AG10803 (cell line): ENCODE data around the gene TXNDC2.

Source experiments
- DNase-seq: peaks from one replicate; pipeline ENCODE4 v3.0.0; 2010; ENCODE audit warnings: low read depth
- H3K4me3 ChIP-seq: 2 replicates; pipeline ENCODE4 v1.5.1; 2011; ENCODE audit warnings: mild to moderate bottlenecking, low read length, control low read depth
- CTCF ChIP-seq: conservative IDR thresholded peaks from 2 replicates; pipeline ENCODE4 v1.5.1; 2011; ENCODE audit warnings: mild to moderate bottlenecking, low read length, control low read depth, inconsistent platforms

TXNDC2 gene

DNA sequence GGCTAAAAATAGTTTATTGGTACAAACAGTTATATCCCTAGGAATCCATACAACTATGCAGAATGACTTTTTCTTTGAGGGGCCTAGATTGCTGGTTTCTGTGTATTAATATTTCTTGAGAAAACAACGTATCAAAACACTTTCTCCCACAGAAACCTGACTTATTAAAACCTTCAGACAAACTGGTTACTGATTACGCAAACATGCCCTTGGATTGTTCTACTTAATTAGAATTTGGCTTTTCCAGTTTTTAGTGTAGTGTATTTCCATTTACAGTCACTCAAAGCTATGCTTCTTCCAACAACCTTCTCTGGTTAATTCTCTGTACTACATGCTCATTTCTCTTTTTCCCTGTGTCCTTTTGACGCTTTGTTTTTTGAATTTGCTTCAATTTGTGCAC, 48.1 kb downstream of the TXNDC2 start:
- H3K4me3 ChIP-seq = no peak overlapping the region
- DNase-seq = no peak
- TF ChIP-seq CTCF = no peak

GRCh38 chr18:9934274-9934673, 48.5 kb downstream of the TXNDC2 start:
- H3K4me3 ChIP-seq = no peak overlapping the region
- TF ChIP-seq CTCF = no peak
- DNase-seq = no peak
